ENCODE measurements around the gene ATP1B2.
A peak's percentile ranks its signal among the peaks of the same experiment; 100 is the strongest.
"Not testable (repeated sequence)": the region's sequence is repeated elsewhere in the genome, so short reads cannot be mapped to it uniquely, and the experiment has no call there.

Gene ATP1B2

GRCh38 chr17:7633093-7633492, 17.6 kb upstream of the ATP1B2 start:
- Histone ChIP-seq H3K36me3 (ENCODE audit: low read depth) (no peaks in the 10 kb centered on the region), H3K4me1 (ENCODE audit: insufficient read depth, poor library complexity, severe bottlenecking) (no peaks in the 10 kb centered on the region), H3K9me3 (ENCODE audit: severe bottlenecking) (no peaks in the 10 kb centered on the region), H3K27me3 (ENCODE audit: insufficient read depth, poor library complexity, severe bottlenecking) (no peaks in the 10 kb centered on the region), H3K27ac (ENCODE audit: poor library complexity, severe bottlenecking) (no peak overlapping the region), H3K4me3 (ENCODE audit: severe bottlenecking) (no peak overlapping the region)
- TF ChIP-seq CTCF (IDR thresholded peaks at IDR 0.05; ENCODE audit: poor library complexity, severe bottlenecking) = no peak
- ATAC-seq (ENCODE audit: low read depth) (no peak), DNase-seq (ENCODE audit: low spot score) (no peak)

DNA sequence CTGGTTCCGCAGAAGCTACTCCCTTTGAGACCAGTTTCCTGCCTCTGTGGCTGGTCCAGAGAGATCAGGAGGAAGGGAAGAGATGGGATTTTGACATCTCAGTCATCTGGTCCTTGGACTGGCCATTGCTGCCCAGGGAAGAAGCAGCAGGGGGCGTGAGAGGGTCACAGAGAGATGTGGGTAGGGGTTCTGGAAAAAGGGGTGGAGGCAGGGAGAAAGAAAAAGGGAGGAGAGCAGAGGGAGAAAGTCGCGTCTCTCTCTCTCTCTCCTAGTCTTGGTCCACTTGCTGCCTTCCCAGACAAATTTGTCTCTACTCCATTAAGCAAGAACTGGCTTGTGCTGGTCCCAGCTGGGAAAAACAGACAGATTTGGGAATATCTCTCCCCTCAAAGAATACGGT, 16.3 kb upstream of the ATP1B2 start:
- H3K27ac ChIP-seq (ENCODE audit: poor library complexity, severe bottlenecking) = no peak overlapping the region
- no peaks in the 10 kb centered on the region for H3K4me1 ChIP-seq (ENCODE audit: insufficient read depth, poor library complexity, severe bottlenecking)
- no peaks in the 10 kb centered on the region for H3K36me3 ChIP-seq (ENCODE audit: low read depth)
- no peaks in the 10 kb centered on the region for H3K9me3 ChIP-seq (ENCODE audit: severe bottlenecking)
- DNase-seq (ENCODE audit: low spot score) (no peak), ATAC-seq (ENCODE audit: low read depth) (no peak)
- peak; percentile 24 for TF ChIP-seq CTCF (IDR thresholded peaks at IDR 0.05; ENCODE audit: poor library complexity, severe bottlenecking)
- H3K27me3 ChIP-seq (ENCODE audit: insufficient read depth, poor library complexity, severe bottlenecking) = no peaks in the 10 kb centered on the region
- H3K4me3 ChIP-seq (ENCODE audit: severe bottlenecking) = no peak overlapping the region

GRCh38 chr17:7636163-7636562, 14.6 kb upstream of the ATP1B2 start:
- Histone ChIP-seq H3K4me3 (ENCODE audit: severe bottlenecking) (no peak overlapping the region), H3K36me3 (ENCODE audit: low read depth) (no peaks in the 10 kb centered on the region), H3K27me3 (ENCODE audit: insufficient read depth, poor library complexity, severe bottlenecking) (no peaks in the 10 kb centered on the region), H3K27ac (ENCODE audit: poor library complexity, severe bottlenecking) (no peak overlapping the region), H3K9me3 (ENCODE audit: severe bottlenecking) (no peaks in the 10 kb centered on the region), H3K4me1 (ENCODE audit: insufficient read depth, poor library complexity, severe bottlenecking) (no peaks in the 10 kb centered on the region)
- DNase-seq (ENCODE audit: low spot score) (no peak), ATAC-seq (ENCODE audit: low read depth) (no peak)
- TF ChIP-seq CTCF (IDR thresholded peaks at IDR 0.05; ENCODE audit: poor library complexity, severe bottlenecking) = no peak

GRCh38 chr17:7640783-7641182, 9.9 kb upstream of the ATP1B2 start:
- DNase-seq (ENCODE audit: low spot score) = no peak
- H3K27ac ChIP-seq (ENCODE audit: poor library complexity, severe bottlenecking) = no peak overlapping the region
- TF ChIP-seq CTCF (IDR thresholded peaks at IDR 0.05; ENCODE audit: poor library complexity, severe bottlenecking) = no peak
- H3K9me3 ChIP-seq (ENCODE audit: severe bottlenecking) = no peaks in the 10 kb centered on the region
- no peak overlapping the region for H3K4me3 ChIP-seq (ENCODE audit: severe bottlenecking)
- H3K27me3 ChIP-seq (ENCODE audit: insufficient read depth, poor library complexity, severe bottlenecking) = no peaks in the 10 kb centered on the region
- no peaks in the 10 kb centered on the region for H3K36me3 ChIP-seq (ENCODE audit: low read depth)
- H3K4me1 ChIP-seq (ENCODE audit: insufficient read depth, poor library complexity, severe bottlenecking) = no peaks in the 10 kb centered on the region
- no peak for ATAC-seq (ENCODE audit: low read depth)

- H3K4me1 ChIP-seq (ENCODE audit: insufficient read depth, poor library complexity, severe bottlenecking); H3K36me3 ChIP-seq (ENCODE audit: low read depth); H3K27ac ChIP-seq (ENCODE audit: poor library complexity, severe bottlenecking); ATAC-seq (ENCODE audit: low read depth); H3K9me3 ChIP-seq (ENCODE audit: severe bottlenecking); DNase-seq (ENCODE audit: low spot score); H3K27me3 ChIP-seq (ENCODE audit: insufficient read depth, poor library complexity, severe bottlenecking); H3K4me3 ChIP-seq (ENCODE audit: severe bottlenecking): not testable (repeated sequence)
Observed at GRCh38 chr17:7641635-7642034, 9.1 kb upstream of the ATP1B2 start.
